Measurements from ENCODE around the gene CNIH4. TPM values are rescaled to one million over a fixed set of nuclear protein-coding genes. Genes with fewer than 3 reads are reported as not detected.

Gene CNIH4
- total RNA-seq, 2 experiments from 2014 or later: 24.1 to 28.6 TPM

- peaks cover 35% of the 10 kb centered on the region for H3K4me1 ChIP-seq (ENCODE audit: insufficient read depth, low read length, poor library complexity, severe bottlenecking)
- no peak for TF ChIP-seq CTCF (conservative IDR thresholded peaks at IDR 0.05; ENCODE audit: low read length)
- TF ChIP-seq EZH2phosphoT487 (IDR thresholded peaks at IDR 0.05; ENCODE audit: borderline replicate concordance, low read depth, low read length): no peak
- no TSS peak for BruUV-seq (replicated peaks)
- no peaks in the 10 kb centered on the region for H3K9me2 ChIP-seq (ENCODE audit: insufficient read depth, low read length)
- H3K27ac ChIP-seq (ENCODE audit: low read depth, low read length, poor library complexity, severe bottlenecking): peak within 1 kb of the TSS; percentile 82
- intact Hi-C loops (cut with micrococcal nuclease; ENCODE audit: unreplicated experiment): loop anchor here (1.0 to 5.0 kb wide), 5 partner anchors 26 to 632 kb away; partner anchors contain the start of genes CNIH4 and FBXO28
- H3K4me2 ChIP-seq (ENCODE audit: low read length): peak within 1 kb of the TSS; percentile 84
- DNase-seq (ENCODE audit: low spot score): peak; percentile 93
- H2AFZ ChIP-seq (ENCODE audit: low read length): peak within 1 kb of the TSS; percentile 94
- H3K79me2 ChIP-seq (ENCODE audit: insufficient read depth, low read depth, low read length): peaks cover 48% of the 10 kb centered on the region
- peaks cover 22% of the 10 kb centered on the region; the same call in 1 of the 2 replicates for H3K36me3 ChIP-seq (ENCODE audit: insufficient read depth, low read length)
- peak within 1 kb of the TSS; percentile 95 for H3K4me3 ChIP-seq (ENCODE audit: low read depth, low read length, poor library complexity, severe bottlenecking)
- H3K9me3 ChIP-seq (ENCODE audit: low read length): no peaks in the 10 kb centered on the region
- POLR2A ChIA-PET: interaction anchor here (0.6 to 1.2 kb wide), 5 partner anchors 65 to 275 kb away, joined by 3 to 7 read pairs (median 4); no protein-coding TSS in a partner anchor
- CTCF ChIA-PET (ENCODE audit: unreplicated experiment): no interaction called here
- 0 out of 2 replicates have a peak, but pooled peaks cover 5% of the 10 kb centered on the region for H4K20me1 ChIP-seq (ENCODE audit: insufficient read depth, low read length)
Observed at GRCh38 chr1:224329842-224330753, 26.6 kb upstream of the CNIH4 start, which contains the start of gene NVL. TSS of gene NVL (minus strand) at chr1:224330172. CDS start at chr1:224330127, 45 bp downstream.

GRCh38 chr1:224331326-224331725 lies 25.4 kb upstream of the CNIH4 start:
- H3K27ac ChIP-seq (ENCODE audit: low read depth, low read length, poor library complexity, severe bottlenecking): no peak overlapping the region
- POLR2A ChIA-PET: interaction anchor here (0.7 kb wide), 2 partner anchors 55 to 58 kb away, joined by 3 read pairs; no protein-coding TSS in a partner anchor
- intact Hi-C loops (cut with micrococcal nuclease; ENCODE audit: unreplicated experiment): loop anchor here (5.0 kb wide), 1 partner anchor 519 kb away; no protein-coding TSS in a partner anchor

More at GRCh38 chr1:224331326-224331725, 25.4 kb upstream of the CNIH4 start:
- peaks cover 42% of the 10 kb centered on the region for H3K79me2 ChIP-seq (ENCODE audit: insufficient read depth, low read depth, low read length)
- no TSS peak for BruUV-seq (replicated peaks)
- H3K4me2 ChIP-seq (ENCODE audit: low read length): peak overlapping the region; percentile 84
- peaks cover 35% of the 10 kb centered on the region for H3K4me1 ChIP-seq (ENCODE audit: insufficient read depth, low read length, poor library complexity, severe bottlenecking)
- H3K9me2 ChIP-seq (ENCODE audit: insufficient read depth, low read length): no peaks in the 10 kb centered on the region
- CTCF ChIA-PET (ENCODE audit: unreplicated experiment): no interaction called here
- H4K20me1 ChIP-seq (ENCODE audit: insufficient read depth, low read length): 0 out of 2 replicates have a peak, but pooled peaks cover 5% of the 10 kb centered on the region
- no peak for DNase-seq (ENCODE audit: low spot score)
- H2AFZ ChIP-seq (ENCODE audit: low read length): peak overlapping the region; percentile 94
- peak overlapping the region; percentile 95 for H3K4me3 ChIP-seq (ENCODE audit: low read depth, low read length, poor library complexity, severe bottlenecking)
- TF ChIP-seq CTCF (conservative IDR thresholded peaks at IDR 0.05; ENCODE audit: low read length) (no peak), EZH2phosphoT487 (IDR thresholded peaks at IDR 0.05; ENCODE audit: borderline replicate concordance, low read depth, low read length) (no peak)
- peaks cover 13% of the 10 kb centered on the region; the same call in 1 of the 2 replicates for H3K36me3 ChIP-seq (ENCODE audit: insufficient read depth, low read length)
- H3K9me3 ChIP-seq (ENCODE audit: low read length): no peaks in the 10 kb centered on the region
